H1 (cell line): Measurements from ENCODE around the gene NIPSNAP2. TPM values are rescaled to one million over a fixed set of nuclear protein-coding genes. Genes with fewer than 3 reads are reported as not detected.
A peak's percentile ranks its signal among the peaks of the same experiment; 100 is the strongest.

Source experiments
- ASH2L ChIP-seq: fragments of 200-600, 300-600 bp; sonication (generic); IDR thresholded peaks from one replicate; pipeline ENCODE4 v1.7.1; 2017; ENCODE audit warnings: low read length
- BRCA1 ChIP-seq: IDR thresholded peaks from 2 replicates; pipeline ENCODE4 v1.6.1; 2012; ENCODE audit warnings: low read depth, low read length, improper control_type of control experiment
- CTCF ChIP-seq, 3 experiments: IDR thresholded peaks; 1 replicate in 2 of 3; 2 replicates in 1 of 3; pipeline versions ENCODE4 v1.5.1 to v1.6.1; 2011; ENCODE audit warnings: low read length in 3 of 3, mild to moderate bottlenecking in 3 of 3, inconsistent platforms in 2 of 3, low read depth in 1 of 3, moderate library complexity in 1 of 3; ENCODE audit not compliant: insufficient read depth in 1 of 3; ENCODE audit errors: control extremely low read depth in 1 of 3
- GTF2F1 ChIP-seq: IDR thresholded peaks from 2 replicates; pipeline ENCODE4 v1.6.1; 2012; ENCODE audit warnings: low read depth, low read length, improper control_type of control experiment, borderline replicate concordance
- KDM1A ChIP-seq: fragments of 200-600, 300-600 bp; sonication (generic); IDR thresholded peaks from 2 replicates; pipeline ENCODE4 v1.7.1; 2016; ENCODE audit warnings: mild to moderate bottlenecking, low read length, borderline replicate concordance
- MAX ChIP-seq: IDR thresholded peaks from 2 replicates; pipeline ENCODE4 v1.6.1; 2012; ENCODE audit warnings: inconsistent platforms
- RXRA ChIP-seq: IDR thresholded peaks from 2 replicates; pipeline ENCODE4 v1.6.1; 2011; ENCODE audit warnings: low read depth, mild to moderate bottlenecking, low read length, moderate library complexity; ENCODE audit not compliant: insufficient read depth
- SIN3A ChIP-seq, 2 experiments: IDR thresholded peaks in 1 of 2; conservative IDR thresholded peaks in 1 of 2; 2 replicates each; pipeline ENCODE4 v1.6.1; 2011 to 2012; ENCODE audit warnings: low read length in 2 of 2, improper control_type of control experiment in 1 of 2, low read depth in 1 of 2, mild to moderate bottlenecking in 1 of 2
- polyA plus RNA-seq, 7 experiments: library from polyadenylated mRNA; depleted of rRNA in 3 of 7; stranded (reverse) in 5 of 7; unstranded in 2 of 7; fragments of >200 nt in 5 of 7; fragments of 200-250 nt in 2 of 7; gene quantifications; 1 replicate in 5 of 7; 2 replicates in 1 of 7; 4 replicates in 1 of 7; pipeline versions ENCODE4 v1.2.1 to v1.2.3, GENCODE V29; 2011 to 2013; ENCODE audit warnings: missing spikeins in 2 of 7, mixed read lengths in 2 of 7
- total RNA-seq: library from RNA; stranded (reverse); fragmentation: NEBNext Ultra II Directional; extraction: Animal tissue kit (Norgen Biotek cat#: 25700); gene quantifications from 2 replicates; pipeline ENCODE4 v1.2.1, GENCODE V29; 2021

NIPSNAP2 gene
- total and polyA plus RNA-seq, 2 of the 8 experiments (the other 6 are each of a cell fraction or from before 2014, with no cell fraction given), result 31.1 to 45.2 TPM

- TF ChIP-seq ASH2L (peak; percentile 6), MAX (no peak), CTCF (IDR thresholded peaks at IDR 0.05; ENCODE audit: control extremely low read depth in 1 of 3, insufficient read depth in 1 of 3, low read depth in 1 of 3, low read length in 3 of 3) (peak; percentile 65 to 75 (median 71)), SIN3A (conservative IDR thresholded peaks at IDR 0.05 in 1 of 2, IDR thresholded peaks at IDR 0.05 in 1 of 2; ENCODE audit: low read depth in 1 of 2, low read length in 2 of 2) (no peak), BRCA1 (no peak), RXRA (no peak), KDM1A (no peak), GTF2F1 (0 out of 2 replicates have a peak, but pooled peaks have one; percentile 33)
- TF ChIP-seq, all 59 proteins: peak for 17
Observed at GRCh38 chr7:55964261-55965099, at the start of gene NIPSNAP2 (continued).
